HG03280 (cell line): ENCODE results near the gene UIMC1.
"Not testable (repeated sequence)": the region's sequence is repeated elsewhere in the genome, so short reads cannot be mapped to it uniquely, and the experiment has no call there.

Experiments used
- ATAC-seq: cut with Tn5 transposase; IDR thresholded peaks from one replicate; pipeline ENCODE4 v1.9.1; 2021; ENCODE audit warnings: mild to moderate bottlenecking, moderate library complexity; ENCODE audit not compliant: unreplicated experiment

UIMC1 gene

GRCh38 chr5:177006265-177006972 lies at the start of gene UIMC1:
TSS of gene UIMC1 (minus strand) at chr5:177006779. CDS start at chr5:176982615, 24,164 bp downstream.
- peak; percentile 85 for ATAC-seq

GRCh38 chr5:177049285-177049684 lies 42.7 kb upstream of the UIMC1 start:
- ATAC-seq: no peak

- ATAC-seq: not testable (repeated sequence)
Observed at GRCh38 chr5:177048531-177048930, 42.0 kb upstream of the UIMC1 start.

GRCh38 chr5:177045631-177046030 lies 39.1 kb upstream of the UIMC1 start:
- no peak for ATAC-seq

- no peak for ATAC-seq
Observed at GRCh38 chr5:177044641-177045040, 38.1 kb upstream of the UIMC1 start.

- no peak for ATAC-seq
Observed at GRCh38 chr5:177043958-177044357, 37.4 kb upstream of the UIMC1 start.

- no peak for ATAC-seq
Observed at GRCh38 chr5:177043114-177043513, 36.5 kb upstream of the UIMC1 start.

GRCh38 chr5:177041936-177042335 lies 35.4 kb upstream of the UIMC1 start:
- ATAC-seq: no peak

- no peak for ATAC-seq
Observed at GRCh38 chr5:177040814-177041420, 34.3 kb upstream of the UIMC1 start.

GRCh38 chr5:177036921-177037320 lies 30.3 kb upstream of the UIMC1 start:
- no peak for ATAC-seq

GRCh38 chr5:177036443-177036842 lies 29.9 kb upstream of the UIMC1 start:
- no peak for ATAC-seq

GRCh38 chr5:177035976-177036375 lies 29.4 kb upstream of the UIMC1 start:
- ATAC-seq: no peak

- ATAC-seq: no peak
Observed at GRCh38 chr5:177029498-177029897, 22.9 kb upstream of the UIMC1 start.

GRCh38 chr5:177027665-177028064 lies 21.1 kb upstream of the UIMC1 start:
- ATAC-seq: no peak

- no peak for ATAC-seq
Observed at GRCh38 chr5:177025101-177025601, 18.6 kb upstream of the UIMC1 start.

GRCh38 chr5:177024559-177024958 lies 18.0 kb upstream of the UIMC1 start:
- ATAC-seq: no peak

- no peak for ATAC-seq
Observed at GRCh38 chr5:177023303-177023664, 16.7 kb upstream of the UIMC1 start.

GRCh38 chr5:177022386-177023302 lies 16.1 kb upstream of the UIMC1 start, which contains the start of gene ZNF346:
TSS of gene ZNF346 (plus strand) at chr5:177022696. CDS start at chr5:177022739, 43 bp downstream.
- peak; percentile 91 for ATAC-seq

GRCh38 chr5:177020033-177020432 lies 13.5 kb upstream of the UIMC1 start:
- ATAC-seq: no peak

- ATAC-seq: no peak
Observed at GRCh38 chr5:177018341-177018740, 11.8 kb upstream of the UIMC1 start.

- ATAC-seq: no peak
Observed at GRCh38 chr5:177015156-177015555, 8.6 kb upstream of the UIMC1 start.
